K562 (cell line): ENCODE data around the gene PITRM1.

Source experiments
- ATF1 ChIP-seq, 2 experiments: fragments of 450-650 bp in 1 of 2; IDR thresholded peaks; 2 replicates each; pipeline ENCODE4 v1.6.1; 2016; ENCODE audit warnings: missing compliant biosample characterization in 1 of 2, missing genetic modification characterization in 1 of 2
- ATF3 ChIP-seq, 2 experiments: fragments of 450-650 bp in 1 of 2; sonication (generic) in 1 of 2; formaldehyde crosslinking in 1 of 2; IDR thresholded peaks in 1 of 2; conservative IDR thresholded peaks in 1 of 2; 2 replicates each; pipeline versions ENCODE4 v1.6.1 to v1.8.1; 2016 to 2023; ENCODE audit warnings: mild to moderate bottlenecking in 2 of 2, moderate library complexity in 2 of 2, inconsistent platforms in 1 of 2, missing genetic modification reagents in 1 of 2
- CTCF ChIP-seq, 3 experiments: IDR thresholded peaks in 2 of 3; conservative IDR thresholded peaks in 1 of 3; 2 replicates each; pipeline ENCODE4 v1.5.1; 2011 to 2012; ENCODE audit warnings: low read length in 3 of 3, mild to moderate bottlenecking in 3 of 3, control low read depth in 2 of 3, improper control_type of control experiment in 1 of 3, inconsistent platforms in 1 of 3, low read depth in 1 of 3, mixed read lengths in 1 of 3, moderate library complexity in 1 of 3; ENCODE audit not compliant: insufficient read depth in 2 of 3
- DLX4 ChIP-seq: fragments of 250-450 bp; sonication (Bioruptor Pico); IDR thresholded peaks from 2 replicates; pipeline ENCODE4 v1.6.1; 2021; ENCODE audit warnings: mild to moderate bottlenecking
- ESRRB ChIP-seq: fragments of 250-450 bp; sonication (Bioruptor Pico); IDR thresholded peaks from 2 replicates; pipeline ENCODE4 v1.5.0; 2020; ENCODE audit warnings: mild to moderate bottlenecking, moderate library complexity, borderline replicate concordance
- FOXJ3 ChIP-seq: sonication (generic); formaldehyde crosslinking; IDR thresholded peaks from 2 replicates; pipeline ENCODE4 v1.4.0; 2020; ENCODE audit warnings: mild to moderate bottlenecking, missing genetic modification reagents
- HOMEZ ChIP-seq: fragments of 250-450 bp; sonication (Bioruptor Pico); IDR thresholded peaks from 2 replicates; pipeline ENCODE4 v1.4.0; 2020; ENCODE audit warnings: mild to moderate bottlenecking, moderate library complexity
- POLR2A ChIP-seq: fragments of 450-650 bp; conservative IDR thresholded peaks from 2 replicates; pipeline ENCODE4 v1.6.1; 2016
- POLR2AphosphoS5 ChIP-seq: IDR thresholded peaks from 2 replicates; pipeline ENCODE4 v1.6.1; 2011; ENCODE audit warnings: mild to moderate bottlenecking, low read depth, low read length, moderate library complexity; ENCODE audit not compliant: control insufficient read depth, insufficient read depth
- RBM17 ChIP-seq: fragments of 200-400 bp; formaldehyde crosslinking; IDR thresholded peaks from 2 replicates; pipeline ENCODE4 v1.6.1; 2017; ENCODE audit warnings: low read depth, mild to moderate bottlenecking, low read length, borderline replicate concordance
- ZNF512 ChIP-seq: IDR thresholded peaks from 2 replicates; pipeline ENCODE4 v1.6.1; 2016; ENCODE audit warnings: missing genetic modification characterization, missing compliant biosample characterization

GRCh38 chr10:3186368-3186767 is 13.8 kb upstream of the PITRM1 start:
- TF ChIP-seq ESRRB (CRISPR knock-in tag) (no peak), DLX4 (CRISPR knock-in tag) (no peak), FOXJ3 (no peak), CTCF (IDR thresholded peaks at IDR 0.05 in 2 of 3, conservative IDR thresholded peaks at IDR 0.05 in 1 of 3; ENCODE audit: insufficient read depth in 2 of 3, low read depth in 1 of 3, low read length in 3 of 3) (no peak), RBM17 (no peak), ZNF512 (no peak), POLR2A (no peak), POLR2AphosphoS5 (no peak), HOMEZ (no peak), ATF3 (IDR thresholded peaks at IDR 0.05) (no peak), ATF3 (CRISPR knock-in tag; conservative IDR thresholded peaks at IDR 0.05) (no peak), ATF1 (CRISPR knock-in tag; IDR thresholded peaks at IDR 0.05) (no peak), ATF1 (tag; IDR thresholded peaks at IDR 0.05) (no peak)
